Hematopoietic multipotent progenitor cell treated with erythropoietin and hydrocortisone succinate and interleukin-3 and kit ligand, for 6 days (in vitro differentiated cells): ENCODE results near the gene ZMIZ2.

Experiments used
- DNase-seq: peaks from one replicate; pipeline ENCODE4 v3.0.0-alpha.2; 2015

Gene ZMIZ2

DNA sequence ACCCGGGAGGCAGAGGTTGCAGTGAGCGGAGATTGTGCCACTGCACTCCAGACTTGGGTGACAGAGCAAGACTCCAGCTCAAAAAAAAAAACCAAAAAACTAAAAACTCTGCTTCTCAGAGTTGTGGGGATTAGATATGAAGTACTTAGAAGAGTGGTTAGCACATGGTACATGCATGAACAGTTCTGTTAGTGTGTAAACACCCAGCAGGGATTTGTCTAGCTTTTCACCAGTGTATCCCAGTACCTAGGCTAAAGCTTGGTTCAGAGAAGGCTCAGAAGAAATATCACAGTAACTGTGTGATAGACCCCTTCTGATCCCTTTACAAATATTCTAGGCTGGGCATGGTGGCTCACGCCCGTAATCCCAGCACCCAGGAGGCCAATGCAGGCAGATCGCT, 57.3 kb downstream of the ZMIZ2 start:
- DNase-seq: no peak

DNA sequence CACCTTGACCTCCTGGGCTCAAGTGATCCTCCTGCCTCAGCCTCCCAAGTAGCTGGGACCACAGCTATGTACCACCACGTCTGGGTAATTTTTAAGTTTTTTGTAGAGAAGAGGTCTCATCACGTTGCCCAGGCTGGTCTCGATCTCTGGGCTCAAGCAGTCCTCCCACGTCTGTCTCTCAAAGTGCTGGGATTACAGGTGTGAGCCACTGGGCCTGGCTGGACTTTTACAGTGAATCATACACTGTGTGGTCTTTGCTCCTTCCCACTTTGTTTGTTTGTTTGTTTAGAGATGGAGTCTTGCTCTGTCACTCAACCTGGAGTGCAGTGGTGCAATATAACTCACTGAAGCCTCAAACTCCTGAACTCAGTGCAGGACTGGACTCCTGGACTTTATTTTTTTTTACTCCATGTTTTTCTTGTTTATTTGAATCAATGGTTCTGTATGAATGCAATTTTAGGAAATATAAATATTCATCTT, 60.3 kb downstream of the ZMIZ2 start:
- no peak for DNase-seq

DNA sequence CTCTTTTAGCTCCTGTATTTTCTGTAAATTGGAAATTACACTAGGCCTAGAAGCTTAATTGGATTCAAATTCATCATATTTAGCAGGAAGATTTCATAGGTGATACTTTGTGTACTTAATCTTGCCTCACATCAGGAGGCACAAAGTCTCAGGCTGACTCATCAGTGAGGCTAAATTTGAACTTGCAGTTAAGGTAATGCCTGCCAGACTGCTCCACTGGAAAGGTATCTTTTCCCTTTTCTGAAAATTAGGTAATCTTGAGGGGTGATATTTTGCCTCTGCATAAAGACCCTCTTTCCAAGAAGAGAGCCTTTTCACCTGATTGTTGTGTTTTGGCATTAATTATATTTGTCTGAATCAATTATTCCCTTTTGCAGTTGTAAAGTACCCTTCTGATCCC, 62.4 kb downstream of the ZMIZ2 start:
- DNase-seq: no peak

DNA sequence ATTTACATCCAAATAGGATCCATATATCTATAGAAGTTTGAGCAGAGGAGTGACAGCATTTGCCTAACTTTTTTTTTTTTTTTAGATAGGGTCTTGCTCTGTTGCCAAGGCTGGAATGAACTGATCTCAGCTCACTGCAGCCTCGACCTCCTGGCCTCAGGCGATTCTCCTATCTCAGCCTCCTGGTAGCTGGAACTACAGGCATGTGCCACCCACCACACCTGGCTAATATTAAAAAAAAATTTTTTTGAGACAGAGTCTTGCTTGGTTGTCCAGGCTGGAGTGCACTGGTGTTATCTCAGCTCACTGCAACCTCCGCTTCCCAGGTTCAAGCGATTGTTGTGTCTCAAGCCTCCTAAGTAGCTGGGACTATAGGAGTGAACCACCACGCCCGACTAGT, 62.9 kb downstream of the ZMIZ2 start:
- no peak for DNase-seq

DNA sequence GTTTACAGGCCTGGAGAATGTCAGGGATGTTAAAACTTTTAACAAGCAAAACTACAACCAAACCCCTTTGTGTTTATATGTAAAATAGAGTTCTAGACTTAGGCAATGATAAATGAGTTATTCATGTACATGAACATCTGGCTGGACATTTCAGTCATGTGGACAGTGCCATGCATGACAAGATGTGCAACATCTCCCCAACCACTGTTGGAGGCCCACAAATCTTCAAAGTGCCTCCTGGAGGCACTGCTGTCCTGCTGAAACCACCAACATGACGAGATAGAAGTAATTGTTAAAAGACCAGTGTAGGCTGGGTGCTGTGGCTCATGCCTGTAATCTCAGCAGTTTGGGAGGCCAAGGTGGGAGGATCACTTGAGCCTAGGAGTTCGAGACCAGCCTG, 66.3 kb downstream of the ZMIZ2 start:
- no peak for DNase-seq

DNA sequence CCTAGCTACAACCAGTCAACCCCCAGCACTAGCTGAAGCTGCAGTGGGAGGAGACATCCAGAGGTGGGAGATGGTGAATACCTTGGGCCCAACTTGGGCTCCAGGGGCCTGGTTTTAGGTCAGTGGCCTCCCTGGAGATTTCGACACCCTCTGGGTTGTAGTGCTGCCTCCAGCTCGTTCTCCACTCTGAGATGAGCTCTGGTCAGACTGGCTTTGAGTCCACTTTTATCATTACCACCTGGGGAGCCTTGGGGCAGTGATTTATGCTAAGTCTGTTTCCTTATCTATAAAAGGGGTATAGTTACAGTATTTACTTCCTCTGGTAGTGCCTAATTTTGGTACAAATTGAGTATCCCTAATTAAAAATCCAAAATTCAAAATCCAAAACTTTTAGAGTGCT, 70.6 kb downstream of the ZMIZ2 start:
- DNase-seq: peak; percentile 3
